Stimulated activated CD8-positive, alpha-beta memory T cell treated with anti-CD3 and anti-CD28 coated beads, Interleukin-15, amount 100 ng/mL, for 4 hours (primary cell): ENCODE data around the gene CCDC194.
A peak's percentile ranks its signal among the peaks of the same experiment; 100 is the strongest.

ENCODE experiments used
- DNase-seq, 2 donors: peaks; one replicate each; pipeline ENCODE4 v3.0.0-alpha.2; 2020; ENCODE audit warnings: low read depth in 2 of 2

The CCDC194 gene, protein sequence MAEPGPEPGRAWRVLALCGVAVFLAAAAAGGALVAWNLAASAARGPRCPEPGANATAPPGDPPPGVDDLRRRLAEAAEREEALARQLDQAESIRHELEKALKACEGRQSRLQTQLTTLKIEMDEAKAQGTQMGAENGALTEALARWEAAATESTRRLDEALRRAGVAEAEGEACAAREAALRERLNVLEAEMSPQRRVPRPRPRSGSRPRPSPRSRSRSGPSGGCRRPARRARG

DNA sequence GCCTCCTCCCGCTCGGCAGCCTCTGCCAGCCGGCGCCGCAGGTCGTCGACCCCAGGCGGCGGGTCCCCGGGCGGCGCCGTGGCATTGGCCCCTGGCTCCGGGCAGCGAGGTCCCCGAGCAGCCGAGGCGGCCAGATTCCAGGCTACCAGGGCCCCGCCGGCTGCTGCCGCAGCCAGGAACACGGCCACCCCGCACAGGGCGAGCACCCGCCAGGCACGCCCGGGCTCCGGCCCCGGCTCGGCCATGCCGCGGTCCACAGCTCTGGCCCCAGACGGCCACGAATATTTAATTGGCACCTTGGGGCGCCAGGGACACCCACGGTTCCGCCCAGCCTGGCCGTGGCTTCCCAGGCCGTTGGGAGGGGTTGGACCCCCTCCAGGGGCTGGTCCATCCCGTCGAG lies at the start of gene CCDC194:
Gene CCDC194 (minus strand): TSS at position 283 of the 400 bp plus-strand sequence. CDS start 38 bp downstream, at position 245.
- no peak for DNase-seq

DNA sequence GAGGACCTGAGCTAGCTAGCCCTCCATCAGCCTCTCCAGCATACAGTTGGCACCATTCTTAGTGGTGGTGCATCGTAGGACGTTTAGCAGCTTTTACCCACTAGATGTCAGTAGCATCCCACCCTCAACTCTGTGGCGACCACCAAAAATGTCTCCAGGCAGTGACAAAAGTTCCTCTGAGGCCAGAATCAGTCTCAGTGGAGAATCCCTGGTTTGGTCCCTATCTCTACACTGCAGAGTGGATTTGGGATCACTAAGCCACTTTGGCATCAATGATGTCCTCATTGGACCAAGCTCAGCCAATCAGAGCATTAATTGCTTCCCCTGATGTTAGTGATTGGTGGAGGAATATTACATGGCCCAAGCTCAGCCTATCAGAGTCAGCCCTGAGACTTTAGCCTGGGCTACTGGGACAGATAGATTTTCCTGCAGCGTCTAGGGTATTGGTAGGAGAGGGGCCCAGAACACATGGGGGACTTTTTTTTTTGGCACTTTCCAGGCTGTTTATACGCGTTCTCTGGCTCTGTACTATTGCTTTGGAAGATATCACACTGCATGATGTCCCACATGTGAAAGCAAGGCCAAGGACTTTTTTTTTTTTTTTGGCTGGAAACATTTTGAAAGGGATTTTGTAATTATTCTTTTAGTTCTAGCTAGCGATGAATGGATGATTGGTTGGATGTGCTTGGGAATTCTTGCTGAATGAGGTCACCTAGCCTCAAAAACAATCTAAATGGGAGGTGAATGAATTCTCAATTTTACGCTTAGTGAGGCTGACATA lies 47.4 kb upstream of the CCDC194 start:
- DNase-seq, result no peak

DNA sequence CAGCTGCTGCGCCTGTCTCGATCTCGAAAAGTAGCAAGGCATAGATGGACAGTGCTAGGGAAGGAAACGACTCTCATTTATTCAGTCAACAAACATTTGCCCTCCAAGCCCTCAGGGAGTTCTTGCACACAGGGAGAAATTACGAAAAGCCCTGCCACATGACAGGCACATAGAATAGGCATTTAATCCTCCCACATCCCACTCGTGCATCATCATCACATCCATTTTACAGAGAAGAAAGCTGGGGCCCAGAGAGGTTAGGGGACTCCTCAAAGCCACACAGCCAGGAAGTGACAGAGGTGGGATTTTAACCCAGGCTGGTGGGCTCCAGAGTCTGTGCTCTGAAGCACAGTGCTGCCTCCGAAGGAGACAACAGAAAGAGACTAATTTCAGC lies 42.9 kb upstream of the CCDC194 start:
- DNase-seq, result no peak

DNA sequence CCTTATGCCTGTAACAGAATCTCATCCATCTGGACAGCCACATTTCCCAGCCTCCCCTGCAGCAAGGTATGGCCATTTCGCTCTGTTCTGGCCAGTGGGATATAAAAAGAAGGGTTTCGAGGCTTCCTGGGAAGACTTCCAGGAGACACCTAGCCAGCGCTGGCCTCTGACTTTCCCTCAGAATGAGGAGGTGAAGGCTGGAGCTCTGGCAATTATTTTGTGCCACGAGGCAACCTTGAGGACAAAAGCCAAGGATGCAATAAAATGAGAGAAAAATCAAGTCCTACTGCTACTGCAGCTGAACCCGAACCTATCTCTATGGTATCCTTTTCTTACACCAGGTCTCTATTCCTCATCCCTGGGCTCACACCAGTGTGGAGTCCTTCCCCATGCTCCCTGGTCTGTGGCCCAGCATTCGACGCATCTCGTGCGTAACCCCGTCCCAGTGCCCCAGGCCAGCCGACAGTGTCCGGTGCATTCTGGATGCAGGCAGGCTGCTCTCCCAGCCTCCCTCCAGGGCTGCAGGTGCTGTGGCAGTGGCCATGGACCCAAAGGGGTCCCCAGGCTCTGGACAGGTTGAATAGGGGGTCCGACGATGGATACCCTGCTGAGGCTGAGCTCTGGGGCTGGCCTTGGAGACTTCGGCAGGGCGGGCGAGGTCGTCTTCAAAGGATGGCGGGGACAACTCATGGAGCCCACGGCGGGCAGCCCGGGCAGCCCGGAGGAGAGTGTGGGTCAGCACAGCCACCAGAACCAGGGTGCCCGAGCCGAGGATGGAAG lies 42.3 kb upstream of the CCDC194 start:
- DNase-seq, result no peak

DNA sequence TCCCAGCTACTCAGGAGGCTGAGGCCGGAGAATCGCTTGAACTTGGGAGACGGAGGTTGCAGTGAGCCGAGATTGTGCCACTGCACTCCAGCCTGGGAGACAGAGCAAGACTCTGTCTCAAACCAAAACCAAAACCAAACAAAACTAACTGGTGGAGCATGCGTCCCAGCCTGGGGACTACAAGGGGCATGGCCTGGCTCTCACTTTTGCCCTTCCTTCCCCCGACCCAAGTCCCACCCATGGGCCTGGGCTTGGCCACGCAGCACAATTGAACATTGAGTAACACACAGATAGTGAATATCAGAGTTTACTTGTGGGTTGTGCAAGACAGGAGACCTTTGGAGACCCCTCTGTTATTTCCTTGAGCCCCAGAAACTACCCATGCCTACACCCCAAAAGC lies 41.2 kb upstream of the CCDC194 start:
- no peak for DNase-seq

DNA sequence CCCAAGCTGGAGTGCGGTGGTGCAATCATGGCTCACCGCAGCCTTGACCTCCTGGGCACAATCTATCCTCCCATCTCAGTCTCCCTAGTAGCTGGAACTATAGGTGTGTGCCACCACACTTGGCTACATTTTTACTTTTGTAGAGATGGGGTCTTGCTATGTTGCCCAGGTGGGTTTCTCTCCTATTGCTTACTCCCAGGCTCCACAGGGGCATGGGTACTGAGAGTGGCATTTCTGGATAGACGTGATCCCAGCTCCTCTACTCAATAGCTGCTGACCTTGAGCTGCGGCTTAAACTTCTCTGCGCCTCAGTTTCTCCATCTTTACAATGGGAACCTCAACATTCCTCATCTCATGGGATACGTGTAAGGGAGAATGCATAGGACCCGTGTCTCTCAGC lies 37.4 kb upstream of the CCDC194 start:
- no peak for DNase-seq

DNA sequence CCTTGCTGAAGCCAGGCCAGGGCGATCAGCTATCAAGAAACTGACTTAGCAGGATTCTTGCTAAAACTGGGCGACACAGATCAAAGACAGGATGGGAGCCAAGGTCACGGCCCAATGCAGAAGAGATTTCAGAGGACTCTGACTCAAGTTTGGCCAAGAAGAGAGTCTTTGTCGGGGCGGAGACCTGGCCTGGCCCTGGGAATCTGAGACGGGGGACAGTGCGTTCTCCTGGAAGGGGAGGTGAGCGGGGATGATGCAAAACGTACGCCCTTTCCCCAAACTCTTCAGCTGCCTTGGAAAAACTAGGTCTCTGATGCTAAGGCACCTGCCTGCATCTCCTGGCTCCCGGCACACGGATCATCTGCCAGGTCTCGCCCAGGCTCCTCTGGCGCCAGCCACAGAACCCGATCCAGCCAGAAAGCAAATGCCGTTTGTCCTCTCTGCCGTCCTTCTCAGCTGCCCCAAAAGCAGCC lies 35.7 kb upstream of the CCDC194 start:
- DNase-seq, result no peak

DNA sequence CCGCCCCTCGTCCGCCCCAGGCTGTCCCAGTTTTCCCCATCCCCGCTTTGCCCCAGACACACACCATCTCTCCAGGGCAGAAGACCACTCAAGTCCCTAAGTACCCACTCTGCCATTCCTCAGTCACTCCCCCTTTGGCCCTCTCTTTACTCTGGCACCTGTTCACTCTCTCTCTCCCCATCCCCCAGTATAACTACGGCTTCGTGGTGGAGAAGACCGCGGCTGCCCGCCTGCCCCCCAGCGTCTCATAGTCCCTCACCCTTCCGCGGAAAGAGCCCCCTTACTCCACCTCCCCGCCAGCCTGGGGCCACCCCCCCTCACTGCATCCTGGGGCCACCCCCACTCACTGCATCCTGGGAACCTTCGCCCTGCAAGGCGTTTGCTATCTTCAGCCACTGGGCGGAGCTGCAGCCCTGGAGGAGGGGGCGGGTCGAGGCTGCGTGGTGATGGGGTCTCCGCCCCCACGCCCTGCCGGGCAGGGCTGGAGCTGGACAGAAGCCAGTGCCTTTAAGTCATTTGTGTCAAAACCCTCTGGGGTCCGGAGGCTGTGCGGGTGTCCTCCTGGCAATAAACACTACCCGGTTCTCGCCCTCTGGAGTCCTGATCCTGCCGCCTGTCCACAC lies 30.9 kb upstream of the CCDC194 start:
- DNase-seq, result no peak

DNA sequence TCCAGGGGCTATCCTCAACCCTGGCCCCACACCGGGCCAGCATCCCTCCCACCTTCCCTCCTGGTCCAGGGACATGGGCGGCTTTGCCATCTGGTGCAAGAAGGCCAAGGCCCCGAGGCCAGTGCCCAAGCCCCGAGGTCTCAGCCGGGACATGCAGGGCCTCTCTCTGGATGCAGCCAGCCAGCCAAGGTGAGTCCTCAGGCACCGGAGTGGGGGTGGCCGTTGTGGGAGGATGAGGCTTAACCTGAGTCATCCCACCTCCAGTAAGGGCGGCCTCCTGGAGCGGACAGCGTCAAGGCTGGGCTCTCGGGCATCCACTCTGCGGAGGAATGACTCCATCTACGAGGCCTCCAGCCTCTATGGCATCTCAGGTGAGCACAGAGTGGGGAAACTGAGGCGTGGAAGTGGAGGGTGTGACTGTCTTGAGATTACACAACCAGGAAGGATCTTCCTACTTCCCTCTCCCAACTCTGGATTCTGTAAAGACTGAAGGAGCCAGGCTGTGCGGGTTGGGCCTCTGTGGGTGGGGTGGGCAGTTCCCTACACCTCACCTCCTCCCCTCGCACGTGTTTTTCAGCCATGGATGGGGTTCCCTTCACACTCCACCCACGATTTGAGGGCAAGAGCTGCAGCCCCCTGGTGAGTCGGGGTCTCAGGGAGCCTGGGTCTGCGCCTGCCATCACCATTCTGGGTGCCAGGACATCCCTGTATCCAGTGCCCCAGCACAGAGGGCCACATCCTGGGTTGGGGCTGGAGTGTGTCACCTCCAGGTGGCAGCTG lies 29.6 kb upstream of the CCDC194 start:
- no peak for DNase-seq

DNA sequence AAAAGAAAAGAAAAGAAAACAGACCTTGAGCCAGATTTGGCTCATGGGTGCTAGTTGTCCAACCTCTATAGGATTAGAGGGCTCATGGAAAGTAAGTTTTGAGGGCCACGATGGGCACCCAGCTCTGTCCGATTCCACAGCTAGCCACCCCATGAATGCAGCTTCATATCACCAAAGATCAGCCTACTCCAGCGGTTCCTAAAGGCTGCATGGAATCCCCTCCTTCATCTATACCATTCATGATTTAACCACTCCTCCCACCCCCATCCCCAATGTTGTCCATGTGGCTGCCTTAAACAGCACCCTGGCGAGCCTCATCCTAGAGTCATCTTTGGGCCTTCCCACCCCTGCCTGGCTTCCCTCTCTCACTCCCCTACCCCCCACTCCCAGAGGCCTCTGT lies 27.9 kb upstream of the CCDC194 start:
- DNase-seq, result no peak

DNA sequence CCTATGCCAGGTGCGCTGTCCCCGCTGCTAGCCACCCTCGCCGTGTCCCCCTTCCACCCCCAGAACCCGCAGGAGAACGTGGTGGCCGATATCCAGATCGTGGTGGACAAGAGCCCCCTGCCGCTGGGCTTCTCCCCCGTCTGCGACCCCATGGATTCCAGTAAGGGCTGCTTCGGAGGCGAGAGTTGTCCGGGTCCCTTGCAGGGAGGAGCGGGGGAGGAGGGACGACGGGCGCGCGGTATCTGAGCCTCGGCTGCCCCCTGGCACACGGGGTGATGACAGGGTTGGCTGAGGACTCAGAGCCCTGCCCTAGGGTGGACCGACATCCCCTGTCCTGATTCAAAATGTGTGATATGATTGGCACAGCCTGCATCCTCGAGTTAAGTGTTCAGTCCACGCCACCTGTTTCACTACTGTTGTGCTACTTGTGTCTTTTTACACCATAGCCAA lies 26.5 kb upstream of the CCDC194 start:
- no peak for DNase-seq

DNA sequence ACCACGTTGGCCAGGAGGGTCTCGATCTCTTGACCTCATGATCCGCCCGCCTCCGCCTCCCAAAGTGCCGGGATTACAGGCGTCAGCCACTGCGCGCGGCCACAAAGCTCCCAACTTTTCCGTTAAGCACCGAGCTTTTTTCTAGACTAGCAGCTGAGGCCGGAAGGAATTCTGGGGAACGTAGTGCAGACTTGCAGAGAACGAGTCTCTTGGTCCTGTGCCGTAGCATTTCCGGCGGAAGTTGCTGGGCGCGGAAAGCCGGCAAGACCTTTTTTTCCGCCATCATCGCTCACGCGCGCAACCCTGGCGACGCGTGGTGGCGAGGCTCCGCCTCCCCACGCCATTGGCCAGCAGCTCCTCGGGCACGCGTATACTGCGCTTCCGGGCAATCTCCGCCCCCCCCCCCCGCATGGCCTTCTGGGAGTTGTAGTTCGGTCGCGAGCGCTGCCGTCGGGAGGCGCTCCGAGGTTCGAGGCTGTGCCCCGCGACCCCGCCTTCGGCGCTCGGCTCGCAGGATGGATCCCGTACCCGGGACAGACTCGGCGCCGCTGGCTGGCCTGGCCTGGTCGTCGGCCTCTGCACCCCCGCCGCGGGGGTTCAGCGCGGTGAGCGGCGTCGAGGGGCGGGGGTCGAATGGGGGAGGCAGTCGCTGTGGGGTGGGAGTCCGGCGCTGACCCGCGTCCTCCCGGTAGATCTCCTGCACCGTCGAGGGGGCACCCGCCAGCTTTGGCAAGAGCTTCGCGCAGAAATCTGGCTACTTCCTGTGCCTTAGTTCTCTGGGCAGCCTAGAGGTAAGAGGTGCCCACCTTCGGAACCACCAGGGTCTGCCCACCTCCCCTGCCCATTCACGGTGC lies 25.9 kb upstream of the CCDC194 start, which contains the start of gene MVB12A:
Gene MVB12A (plus strand): TSS at position 427 of the 854 bp plus-strand sequence. CDS start 89 bp downstream, at position 516.
- peak; percentile 91 to 93 for DNase-seq

DNA sequence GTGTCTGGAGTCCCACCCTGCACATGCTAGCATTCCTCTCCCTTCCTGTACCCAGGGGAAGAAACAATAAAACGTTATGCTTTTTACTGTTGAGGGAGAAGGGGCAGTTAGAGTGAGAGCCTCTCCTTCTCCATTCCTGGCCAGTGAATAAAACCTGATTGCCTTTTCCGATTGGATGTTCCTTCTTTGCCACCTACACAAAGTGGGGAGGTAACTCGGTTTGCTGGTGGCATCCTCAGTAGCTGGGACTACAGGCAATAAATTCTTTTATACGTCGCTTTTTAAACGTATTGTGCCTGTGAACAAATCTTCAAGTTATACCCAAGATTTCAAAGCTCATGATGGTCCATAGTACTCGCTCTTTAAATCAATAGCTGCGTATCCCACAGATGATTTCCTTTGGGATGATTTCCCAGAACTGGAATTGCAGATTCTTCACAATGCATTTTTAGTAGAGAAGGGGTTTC lies 25.2 kb upstream of the CCDC194 start:
- DNase-seq, result no peak

DNA sequence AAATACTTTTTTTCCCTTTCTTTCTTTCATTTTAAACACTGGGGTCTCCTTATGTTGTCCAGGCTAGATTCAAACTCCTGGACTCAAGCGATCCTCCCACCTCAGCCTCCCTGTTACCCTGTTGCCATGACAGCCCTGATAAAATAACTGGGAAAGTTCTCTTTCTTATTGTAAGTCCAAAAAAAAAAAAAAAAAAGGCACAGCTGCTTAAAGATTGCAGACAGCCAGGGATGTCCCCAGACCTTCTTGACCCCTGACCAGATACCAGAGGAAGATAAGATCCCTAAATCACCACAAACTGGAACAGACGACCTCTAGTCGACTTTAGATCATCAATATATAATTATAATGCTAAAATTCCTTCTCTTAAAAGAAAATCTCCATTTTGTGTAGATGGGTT lies 24.7 kb upstream of the CCDC194 start:
- no peak for DNase-seq

DNA sequence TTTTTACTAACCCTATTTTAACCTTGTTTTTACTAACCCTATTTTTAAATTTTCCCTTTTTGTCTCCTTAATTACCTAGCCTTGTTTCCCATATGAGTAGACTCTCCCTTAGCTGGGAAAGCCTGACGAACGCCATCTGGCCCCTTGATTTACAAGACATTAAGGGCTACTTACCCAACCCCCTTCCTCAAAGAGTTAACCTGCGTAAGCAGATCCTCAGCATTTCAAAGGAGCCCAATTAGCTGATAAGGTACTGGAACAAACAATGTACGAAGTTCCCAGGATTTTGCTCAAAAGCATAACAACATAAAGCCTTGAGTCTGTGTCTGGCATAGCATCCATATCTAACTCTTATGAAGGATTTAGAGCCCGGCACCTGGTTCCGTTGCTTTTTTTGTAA lies 21.1 kb upstream of the CCDC194 start:
- DNase-seq, result no peak

DNA sequence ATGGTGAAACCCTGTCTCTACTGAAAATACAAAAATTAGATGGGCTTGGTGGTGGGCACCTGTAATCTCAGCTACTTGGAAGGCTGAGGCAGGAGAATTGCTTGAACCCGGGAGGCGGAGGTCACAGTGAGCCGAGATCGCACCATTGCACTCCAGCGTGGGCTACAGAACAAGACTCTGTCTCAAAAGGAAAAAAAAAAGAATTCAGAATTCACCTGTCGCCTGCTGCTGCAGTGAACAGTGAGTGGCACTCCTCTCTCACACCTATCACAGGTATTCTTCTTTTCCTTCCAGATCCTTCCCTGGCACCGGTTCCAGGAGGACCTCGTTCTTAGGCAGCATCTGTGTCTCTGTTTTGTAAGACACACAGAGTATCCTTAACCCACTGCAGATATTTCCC lies 20.1 kb upstream of the CCDC194 start:
- DNase-seq, result no peak

DNA sequence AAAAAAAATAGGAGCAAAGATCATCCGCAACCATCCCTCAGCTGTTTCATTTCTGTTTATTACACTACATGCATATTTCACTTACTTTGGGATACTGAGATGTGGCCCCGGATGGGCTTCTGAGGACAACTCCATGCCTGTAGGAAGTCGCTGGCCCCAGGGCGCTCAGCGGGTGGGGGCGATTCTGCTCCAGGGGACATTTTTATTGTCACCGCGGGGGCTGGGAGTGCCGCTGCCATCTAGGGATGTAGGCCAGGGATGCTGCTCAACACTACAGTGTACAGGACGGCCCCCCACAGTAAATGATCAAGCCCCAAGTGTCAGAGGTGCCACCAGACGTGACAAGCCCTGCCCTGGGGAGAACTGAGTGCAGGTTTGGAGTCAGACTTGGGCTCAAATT lies 17.8 kb upstream of the CCDC194 start:
- DNase-seq, result no peak

DNA sequence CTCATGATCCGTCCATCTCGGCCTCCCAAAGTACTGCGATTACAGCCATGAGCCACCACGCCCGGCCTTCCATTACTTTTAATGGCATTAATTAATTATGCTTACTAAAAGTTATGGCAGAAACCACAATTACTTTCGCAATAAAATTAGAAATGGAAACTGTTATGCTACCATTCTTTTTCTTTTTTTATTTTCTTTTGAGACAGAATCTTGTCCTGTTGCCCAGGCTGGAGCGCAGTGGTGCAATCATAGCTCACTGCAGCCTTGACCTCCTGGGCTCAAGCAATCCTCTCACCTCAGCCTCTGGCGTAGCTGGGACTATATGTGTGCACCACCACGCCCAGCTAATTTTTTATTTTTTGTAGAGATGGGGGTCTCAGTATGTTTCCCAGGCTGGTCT lies 16.0 kb upstream of the CCDC194 start:
- no peak for DNase-seq

DNA sequence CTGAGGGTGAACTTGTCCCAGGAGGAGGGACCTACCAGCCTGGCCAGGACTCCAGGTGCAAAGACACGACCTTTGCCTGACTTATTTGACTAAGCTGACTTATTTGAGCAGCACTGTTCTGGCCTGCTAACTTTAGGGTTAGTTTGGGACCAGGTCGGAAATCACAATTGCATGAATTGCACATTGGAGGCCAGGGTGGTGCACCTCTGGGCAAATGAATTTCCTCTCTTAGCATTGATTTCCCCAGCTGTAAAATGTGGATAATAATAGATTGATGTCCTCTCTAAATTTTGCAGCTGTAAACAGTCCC lies 12.8 kb upstream of the CCDC194 start:
- no peak for DNase-seq
